K562 (cell line): ENCODE data around the gene SLC22A4. TPM values are rescaled to one million over a fixed set of nuclear protein-coding genes. Genes with fewer than 3 reads are reported as not detected.

ENCODE experiments used
- CEBPB ChIP-seq: fragments of 450-650 bp; IDR thresholded peaks from 2 replicates; pipeline ENCODE4 v1.6.1; 2016; ENCODE audit warnings: missing genetic modification characterization, missing compliant biosample characterization
- CREB1 ChIP-seq, 2 experiments: sonication (generic) in 1 of 2; formaldehyde crosslinking in 1 of 2; IDR thresholded peaks; 2 replicates each; pipeline versions ENCODE4 v1.6.1 to v1.8.0; 2012 to 2022; ENCODE audit warnings: inconsistent platforms in 1 of 2, mild to moderate bottlenecking in 1 of 2, missing genetic modification reagents in 1 of 2, moderate library complexity in 1 of 2
- DPF2 ChIP-seq: fragments of 450-650 bp; IDR thresholded peaks from 2 replicates; pipeline ENCODE4 v1.6.1; 2016
- E2F5 ChIP-seq: sonication (generic); formaldehyde crosslinking; IDR thresholded peaks from 2 replicates; pipeline ENCODE4 v1.8.0; 2022; ENCODE audit warnings: mild to moderate bottlenecking, missing genetic modification reagents
- ETV6 ChIP-seq, 3 experiments: fragments of 150-350 bp in 1 of 3; sonication (generic) in 1 of 3; formaldehyde crosslinking in 1 of 3; IDR thresholded peaks; 2 replicates each; pipeline versions ENCODE4 v1.6.1 to v1.8.0; 2014 to 2022; ENCODE audit warnings: borderline replicate concordance in 2 of 3, low read depth in 2 of 3, antibody characterized with exemption in 1 of 3, low read length in 1 of 3, mild to moderate bottlenecking in 1 of 3, missing genetic modification reagents in 1 of 3
- FOXK1 ChIP-seq: sonication (generic); formaldehyde crosslinking; IDR thresholded peaks from 2 replicates; pipeline ENCODE4 v1.8.0; 2022; ENCODE audit warnings: missing genetic modification reagents, mild to moderate bottlenecking, borderline replicate concordance
- FOXM1 ChIP-seq, 2 experiments: fragments of 450-650 bp in 1 of 2; sonication (generic) in 1 of 2; formaldehyde crosslinking in 1 of 2; IDR thresholded peaks; 2 replicates each; pipeline versions ENCODE4 v1.6.1 to v1.9.0; 2017 to 2022; ENCODE audit warnings: low read depth in 2 of 2, mild to moderate bottlenecking in 2 of 2, missing genetic modification reagents in 1 of 2, moderate library complexity in 1 of 2
- KDM4B ChIP-seq, 2 experiments: fragments of 450-650 bp in 1 of 2; sonication (generic) in 1 of 2; IDR thresholded peaks; 2 replicates each; pipeline ENCODE4 v1.6.1; 2016 to 2017; ENCODE audit warnings: borderline replicate concordance in 2 of 2, antibody characterized with exemption in 1 of 2, low read depth in 1 of 2, mild to moderate bottlenecking in 1 of 2
- LARP7 ChIP-seq: fragments of 450-650 bp; IDR thresholded peaks from 2 replicates; pipeline ENCODE4 v1.6.1; 2016
- MAX ChIP-seq: sonication (generic); formaldehyde crosslinking; IDR thresholded peaks from 2 replicates; pipeline ENCODE4 v1.9.0; 2022; ENCODE audit warnings: mild to moderate bottlenecking, missing genetic modification reagents
- MYNN ChIP-seq, 2 experiments: sonication (generic); formaldehyde crosslinking in 1 of 2; IDR thresholded peaks; 2 replicates each; pipeline versions ENCODE4 v1.5.0 to v1.6.1; 2016 to 2020; ENCODE audit warnings: antibody characterized with exemption in 1 of 2, missing genetic modification reagents in 1 of 2
- NCOR1 ChIP-seq: fragments of 450-650 bp; IDR thresholded peaks from 2 replicates; pipeline ENCODE4 v1.6.1; 2016; ENCODE audit warnings: mild to moderate bottlenecking, moderate library complexity
- SOX6 ChIP-seq: fragments of 450-650 bp; IDR thresholded peaks from 2 replicates; pipeline ENCODE4 v1.6.1; 2014; ENCODE audit warnings: mild to moderate bottlenecking
- TGIF2 ChIP-seq: sonication (generic); formaldehyde crosslinking; IDR thresholded peaks from 2 replicates; pipeline ENCODE4 v1.8.1; 2022; ENCODE audit warnings: mild to moderate bottlenecking, missing genetic modification reagents, moderate library complexity
- THAP12 ChIP-seq: fragments of 250-450 bp; sonication (Bioruptor Pico); IDR thresholded peaks from 2 replicates; pipeline ENCODE4 v1.9.0; 2021; ENCODE audit warnings: mild to moderate bottlenecking, inconsistent platforms
- TRIM24 ChIP-seq, 2 experiments: fragments of 450-650 bp; IDR thresholded peaks; 2 replicates each; pipeline ENCODE4 v1.6.1; 2016
- ZKSCAN3 ChIP-seq: fragments of 250-450 bp; sonication (Bioruptor Pico); IDR thresholded peaks from 2 replicates; pipeline ENCODE4 v1.4.0; 2020
- ZNF57 ChIP-seq: fragments of 450-650 bp; formaldehyde crosslinking; IDR thresholded peaks from 2 replicates; pipeline ENCODE4 v1.4.0; 2020; ENCODE audit warnings: mild to moderate bottlenecking, moderate library complexity
- ZNF592 ChIP-seq: fragments of 450-650 bp; IDR thresholded peaks from 2 replicates; pipeline ENCODE4 v1.6.1; 2017; ENCODE audit warnings: antibody characterized with exemption, mild to moderate bottlenecking
- ZNF695 ChIP-seq: fragments of 450-650 bp; formaldehyde crosslinking; IDR thresholded peaks from 2 replicates; pipeline ENCODE4 v1.4.0; 2020; ENCODE audit warnings: mild to moderate bottlenecking, moderate library complexity
- polyA plus RNA-seq, 8 experiments: library from polyadenylated mRNA; depleted of rRNA in 4 of 8; stranded (reverse) in 5 of 8; unstranded in 3 of 8; fragments of >200 nt; fragmentation: Nextera tagmentation in 2 of 8; fragmentation: Illumina TruSeq in 1 of 8; extraction: Ambion mirVana in 2 of 8; extraction: Trizol in 1 of 8; gene quantifications; 2 replicates each; pipeline versions ENCODE4 v1.2.1 to v1.2.3, GENCODE V29; 2011 to 2014; ENCODE audit warnings: inconsistent platforms in 1 of 8, missing spikeins in 1 of 8
- total RNA-seq, 7 experiments: library from RNA; depleted of rRNA in 6 of 7; stranded (reverse); fragments of >200 nt in 6 of 7; fragmentation: Illumina TruSeq in 2 of 7; extraction: Trizol in 2 of 7; gene quantifications; 2 replicates each; pipeline versions ENCODE4 v1.2.1 to v1.2.3, GENCODE V29; 2011 to 2021; ENCODE audit warnings: low replicate concordance in 1 of 7

The SLC22A4 gene
- total and polyA plus RNA-seq, 9 of the 15 experiments (the other 6 are each of a cell fraction or from before 2014, with no cell fraction given), result 2.7 to 9.5 (median 6.2) TPM

- TF ChIP-seq ZNF592 (0 out of 2 replicates have a peak, but pooled peaks have one; percentile 12), ETV6 (IDR thresholded peaks at IDR 0.05; ENCODE audit: borderline replicate concordance in 1 of 2, low read depth in 2 of 2, low read length in 1 of 2) (no peak), ETV6 (CRISPR knock-in tag; IDR thresholded peaks at IDR 0.05; ENCODE audit: borderline replicate concordance) (no peak), MYNN (IDR thresholded peaks at IDR 0.05) (no peak; the same call in 1 of the 2 replicates), MYNN (CRISPR knock-in tag; IDR thresholded peaks at IDR 0.05) (no peak), CEBPB (tag) (no peak), ZKSCAN3 (no peak), LARP7 (no peak), THAP12 (no peak), KDM4B (IDR thresholded peaks at IDR 0.05; ENCODE audit: borderline replicate concordance in 2 of 2, low read depth in 1 of 2) (no peak), E2F5 (CRISPR knock-in tag) (no peak), CREB1 (IDR thresholded peaks at IDR 0.05) (no peak), CREB1 (CRISPR knock-in tag; IDR thresholded peaks at IDR 0.05) (no peak; the same call in 1 of the 2 replicates), MAX (CRISPR knock-in tag) (peak; percentile 67), NCOR1 (no peak), DPF2 (no peak), FOXM1 (IDR thresholded peaks at IDR 0.05; ENCODE audit: low read depth) (no peak), FOXM1 (CRISPR knock-in tag; IDR thresholded peaks at IDR 0.05; ENCODE audit: low read depth) (no peak), TRIM24 (IDR thresholded peaks at IDR 0.05) (no peak), ZNF57 (CRISPR knock-in tag) (no peak), FOXK1 (CRISPR knock-in tag) (no peak), ZNF695 (no peak), TGIF2 (CRISPR knock-in tag) (no peak), SOX6 (no peak)
Measured at GRCh38 chr5:132259069-132259851, 34.9 kb upstream of the SLC22A4 start (continued).
